Measurements from ENCODE around the gene YIPF2. TPM values are rescaled to one million over a fixed set of nuclear protein-coding genes. Genes with fewer than 3 reads are reported as not detected.

Gene YIPF2
- total and polyA plus RNA-seq, 12 donors: 21.1 to 99.1 (median 70.5) TPM

- Histone ChIP-seq H3K9me3 (replicated peaks in 1 of 3) (no peaks in the 10 kb centered on the region), H3K4me1 (replicated peaks in 1 of 2) (peaks cover 5 to 11% of the 10 kb centered on the region in 2 donors), H3K27ac (no peak overlapping the region), H3K27me3 (no peaks in the 10 kb centered on the region), H3K36me3 (replicated peaks in 1 of 2) (no peaks in the 10 kb centered on the region), H3K4me3 (no peak overlapping the region)
- intact Hi-C loops (cut with DNase I): no loop called here
- no peak for TF ChIP-seq CTCF (IDR thresholded peaks at IDR 0.05)
- no peak for TF ChIP-seq POLR2A (IDR thresholded peaks at IDR 0.05)
- no peak for DNase-seq
- WGBS, 4 donors: 82 to 89% (median 85%) methylated on average over 6 of the region's 6 CpGs
Observed at GRCh38 chr19:10965398-10965797, 37.0 kb upstream of the YIPF2 start.

DNA sequence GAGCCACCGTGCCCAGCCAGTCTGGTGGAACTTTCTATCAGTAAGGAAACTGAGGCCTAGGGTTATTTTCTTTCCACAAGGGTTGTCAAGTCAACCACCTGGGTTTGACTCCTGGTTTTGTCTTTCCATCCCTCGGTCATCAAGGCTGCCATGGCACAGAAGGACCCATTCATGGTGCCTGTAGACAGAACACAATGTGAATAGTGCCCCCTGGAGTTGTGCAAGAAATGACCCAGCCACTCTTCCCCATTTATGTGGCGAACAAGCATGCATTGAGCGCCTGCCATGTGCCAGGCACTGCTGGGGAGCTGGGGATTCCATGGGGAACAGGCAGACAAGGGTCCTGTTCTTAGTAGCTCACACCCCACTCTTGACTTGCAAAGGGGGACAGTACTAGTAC lies 36.5 kb upstream of the YIPF2 start:
- WGBS, 4 donors: 94 to 100% (median 97%) methylated on average over 3 to 4 of the region's 4 CpGs
- Histone ChIP-seq H3K4me1 (replicated peaks in 1 of 2) (peaks cover 5 to 13% of the 10 kb centered on the region in 2 donors), H3K27ac (no peak overlapping the region), H3K9me3 (replicated peaks in 1 of 3) (no peaks in the 10 kb centered on the region), H3K27me3 (no peaks in the 10 kb centered on the region), H3K36me3 (replicated peaks in 1 of 2) (no peaks in the 10 kb centered on the region), H3K4me3 (no peak overlapping the region)
- intact Hi-C loops (cut with DNase I): no loop called here
- DNase-seq: no peak
- no peak for TF ChIP-seq POLR2A (IDR thresholded peaks at IDR 0.05)
- TF ChIP-seq CTCF (IDR thresholded peaks at IDR 0.05): no peak

DNA sequence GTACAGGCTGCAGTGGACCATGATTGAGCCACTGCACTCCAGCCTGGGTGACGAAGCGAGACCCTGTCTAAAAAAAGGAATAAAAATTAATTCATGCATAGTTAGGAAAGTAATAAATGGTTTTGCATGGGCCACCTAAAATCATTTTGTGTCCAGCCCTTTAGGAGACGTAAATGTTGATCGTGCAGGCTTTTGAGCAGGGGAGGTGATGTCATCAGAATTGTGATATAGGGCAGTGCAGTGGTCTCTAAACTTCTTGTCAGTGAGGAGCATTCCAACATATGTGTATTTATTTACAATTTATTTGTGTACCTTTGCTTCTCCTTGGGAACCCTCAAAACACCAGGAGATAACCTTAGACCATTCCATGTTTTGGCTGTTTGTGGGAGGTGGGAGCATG lies 35.4 kb upstream of the YIPF2 start:
- H3K27ac ChIP-seq: no peak overlapping the region
- H3K36me3 ChIP-seq (replicated peaks in 1 of 2): no peaks in the 10 kb centered on the region
- peaks cover 5 to 18% of the 10 kb centered on the region in 2 donors for H3K4me1 ChIP-seq (replicated peaks in 1 of 2)
- TF ChIP-seq CTCF (IDR thresholded peaks at IDR 0.05) (no peak), POLR2A (IDR thresholded peaks at IDR 0.05) (no peak)
- WGBS, 4 donors: 85 to 95% (median 90%) methylated on average over 4 of the region's 4 CpGs
- no peaks in the 10 kb centered on the region for H3K9me3 ChIP-seq (replicated peaks in 1 of 3)
- no peak overlapping the region for H3K4me3 ChIP-seq
- DNase-seq: no peak
- intact Hi-C loops (cut with DNase I): no loop called here
- H3K27me3 ChIP-seq: no peaks in the 10 kb centered on the region

DNA sequence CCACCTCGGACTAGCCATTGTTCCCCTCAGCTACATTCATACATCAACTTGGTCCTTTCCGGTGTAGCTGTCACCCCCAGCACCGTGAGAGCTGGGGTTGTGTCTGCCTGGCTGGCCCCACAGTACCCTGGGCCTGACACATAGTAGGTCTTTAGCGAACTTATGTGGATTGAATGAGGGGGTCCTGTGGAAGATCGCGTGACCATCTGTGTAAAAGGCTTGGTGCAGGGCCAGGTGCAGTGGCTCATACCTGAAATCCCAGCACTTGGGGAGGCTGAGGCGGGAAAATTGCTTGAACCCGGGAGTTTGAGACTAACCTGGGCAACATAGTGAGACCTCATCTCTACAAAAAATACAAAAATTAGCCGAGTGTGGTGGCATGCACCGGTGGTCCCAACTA lies 34.4 kb upstream of the YIPF2 start:
- peaks cover 5 to 18% of the 10 kb centered on the region in 2 donors for H3K4me1 ChIP-seq (replicated peaks in 1 of 2)
- intact Hi-C loops (cut with DNase I): no loop called here
- H3K4me3 ChIP-seq: no peak overlapping the region
- WGBS, 4 donors: 80 to 89% (median 86%) methylated on average over 9 to 10 of the region's 10 CpGs
- no peak overlapping the region for H3K27ac ChIP-seq
- DNase-seq: no peak
- H3K36me3 ChIP-seq (replicated peaks in 1 of 2): no peaks in the 10 kb centered on the region
- TF ChIP-seq POLR2A (IDR thresholded peaks at IDR 0.05) (no peak), CTCF (IDR thresholded peaks at IDR 0.05) (no peak)
- no peaks in the 10 kb centered on the region for H3K27me3 ChIP-seq
- H3K9me3 ChIP-seq (replicated peaks in 1 of 3): no peaks in the 10 kb centered on the region
